GM06990 (cell line): Measurements from ENCODE around the gene TMEM94.

Experiments used
- DNase-seq: peaks from one replicate; pipeline ENCODE4 v3.0.0-alpha.2; 2011; ENCODE audit not compliant: insufficient read length; ENCODE audit errors: extremely low read depth
- H3K27me3 ChIP-seq: replicated peaks from 2 replicates; pipeline ENCODE4 v1.6.0; 2011; ENCODE audit warnings: low read length; ENCODE audit not compliant: control insufficient read depth, insufficient read depth
- H3K36me3 ChIP-seq: 2 replicates; pipeline ENCODE4 v1.5.1; 2011; ENCODE audit warnings: low read length; ENCODE audit not compliant: control insufficient read depth, insufficient read depth
- H3K4me3 ChIP-seq: replicated peaks from 2 replicates; pipeline ENCODE4 v1.5.1; 2011; ENCODE audit warnings: low read depth, mild to moderate bottlenecking, control low read depth, low read length
- CTCF ChIP-seq: IDR thresholded peaks from 2 replicates; pipeline ENCODE4 v1.5.1; 2011; ENCODE audit warnings: low read length, control low read depth, mild to moderate bottlenecking, inconsistent platforms; ENCODE audit not compliant: insufficient read depth, poor library complexity, severe bottlenecking

TMEM94 gene

DNA sequence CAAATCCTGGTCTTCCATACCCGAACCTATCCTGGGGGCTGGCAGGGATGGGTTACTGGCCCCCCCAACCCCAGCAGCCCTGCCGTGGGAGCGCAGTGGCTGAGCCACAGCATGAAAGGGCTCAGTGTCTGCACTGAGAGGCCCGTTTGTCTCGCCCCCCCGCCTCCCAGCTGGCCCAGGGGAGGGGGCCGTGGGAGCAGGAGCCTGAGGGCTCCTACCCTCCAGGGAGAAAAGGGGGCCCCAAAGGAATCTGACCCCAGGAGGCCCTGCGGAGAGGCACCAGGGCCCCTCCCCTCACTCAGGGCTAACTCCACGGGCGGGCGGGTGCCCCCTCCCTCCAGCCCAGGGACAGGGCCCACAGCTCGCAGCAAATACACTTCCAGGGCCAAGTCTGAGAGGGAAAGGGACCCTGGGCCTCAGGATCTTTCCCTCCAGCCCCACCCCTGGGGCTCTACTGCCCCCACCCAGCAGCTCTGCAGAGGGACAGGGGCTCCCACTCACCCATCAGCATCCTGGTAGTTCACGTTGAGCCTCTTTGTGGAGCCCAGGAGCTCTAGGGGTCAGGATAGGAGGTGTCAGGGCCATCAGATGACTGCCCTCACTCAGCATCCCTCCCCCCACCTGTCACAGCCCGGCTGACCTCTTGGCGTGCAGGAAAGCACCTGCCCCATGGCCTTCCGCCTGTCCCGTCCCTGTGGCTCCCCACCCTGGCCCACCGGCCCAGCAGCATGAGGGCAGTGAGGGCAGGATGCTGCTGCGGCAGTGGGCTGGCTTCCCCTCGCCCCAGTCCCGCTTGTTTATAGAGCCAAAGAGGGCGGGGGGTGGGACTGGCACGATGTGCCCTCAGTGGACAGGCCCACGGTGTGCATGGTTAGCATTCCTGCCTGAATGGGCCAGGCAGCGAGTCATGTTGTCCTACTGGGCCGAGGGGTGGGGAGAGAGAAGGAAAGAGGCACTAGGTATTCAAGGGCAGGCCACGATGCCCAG, 51.6 kb downstream of the TMEM94 start:
- Histone ChIP-seq H3K36me3 (no peaks in the 10 kb centered on the region), H3K4me3 (no peak overlapping the region), H3K27me3 (no peaks in the 10 kb centered on the region)
- no peak for DNase-seq
- no peak for TF ChIP-seq CTCF

DNA sequence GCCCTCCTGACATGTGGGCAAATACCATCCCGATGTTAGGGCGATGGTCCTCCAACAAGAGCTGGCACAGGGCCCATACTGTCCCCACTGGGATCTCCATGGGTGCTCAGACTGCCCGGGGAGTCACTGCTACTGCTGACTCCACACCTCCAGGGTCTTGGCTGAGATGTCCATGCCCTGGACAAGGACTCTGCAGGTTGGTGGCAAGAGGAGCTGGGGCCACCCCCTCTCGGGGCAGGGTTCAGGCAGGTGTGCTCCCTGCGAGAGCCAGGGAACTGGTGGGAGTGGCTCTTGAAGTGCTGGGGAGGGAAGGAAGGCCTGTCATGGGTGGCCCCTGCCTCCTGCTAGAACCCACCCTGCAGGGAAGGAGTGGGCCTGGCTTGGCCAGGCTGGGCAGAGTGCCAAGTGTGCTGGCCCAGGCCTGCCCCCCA, 52.5 kb downstream of the TMEM94 start:
- DNase-seq: no peak
- H3K27me3 ChIP-seq: no peaks in the 10 kb centered on the region
- H3K4me3 ChIP-seq: no peak overlapping the region
- H3K36me3 ChIP-seq: no peaks in the 10 kb centered on the region
- TF ChIP-seq CTCF: no peak

DNA sequence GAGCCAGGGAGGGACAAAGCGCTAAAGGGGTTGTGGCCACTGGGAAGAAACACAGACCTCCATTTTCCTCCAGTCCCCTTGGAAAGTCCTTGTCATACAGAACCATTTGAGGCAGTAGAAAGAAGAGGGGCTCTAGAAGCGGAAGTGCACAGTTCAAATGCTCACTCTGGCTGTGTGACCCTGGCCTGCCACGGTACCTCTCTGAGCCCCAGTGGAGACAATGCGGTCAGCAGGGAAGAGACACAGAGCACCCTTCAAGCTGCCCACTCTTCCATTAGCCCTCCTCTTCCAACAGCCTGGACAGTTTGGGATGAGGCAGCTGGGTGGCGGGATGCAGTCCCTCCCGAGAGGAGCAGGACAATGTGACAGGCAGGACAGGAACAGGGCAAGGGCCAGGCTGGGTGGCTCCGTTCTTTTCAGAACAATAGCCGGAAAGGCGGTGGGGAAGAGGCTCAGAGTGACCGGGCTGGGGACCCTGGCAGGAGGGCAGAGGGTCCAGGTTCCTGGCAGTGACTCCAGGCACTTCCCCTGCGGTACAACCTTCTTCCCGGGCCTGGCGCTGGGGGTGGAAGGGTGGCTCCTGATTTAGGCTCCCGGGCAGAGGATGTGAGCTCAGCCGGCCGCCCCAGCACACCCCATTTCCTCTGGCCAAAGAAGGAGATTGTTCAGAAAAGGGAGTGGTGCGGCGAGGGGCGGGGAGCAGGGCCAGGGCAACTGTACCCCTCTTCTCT, 53.3 kb downstream of the TMEM94 start:
- no peak for TF ChIP-seq CTCF
- Histone ChIP-seq H3K27me3 (no peaks in the 10 kb centered on the region), H3K4me3 (no peak overlapping the region), H3K36me3 (no peaks in the 10 kb centered on the region)
- DNase-seq: no peak

DNA sequence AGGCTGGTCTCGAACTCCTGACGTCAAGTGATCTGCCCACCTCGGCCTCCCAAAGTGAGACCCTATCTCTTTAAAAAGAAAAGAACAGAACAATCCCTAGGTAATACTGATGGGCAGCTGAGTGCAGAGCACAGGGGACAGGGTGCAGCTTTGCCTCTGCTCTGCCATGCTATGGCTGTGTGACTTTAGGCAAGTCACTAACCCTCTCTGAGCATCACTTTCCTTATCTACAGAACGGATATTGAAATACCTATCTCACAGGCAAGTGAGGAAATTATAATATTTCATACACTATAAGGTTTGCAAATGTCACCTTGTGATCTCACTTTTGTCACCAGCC, 54.8 kb downstream of the TMEM94 start:
- no peak for DNase-seq
- Histone ChIP-seq H3K27me3 (no peaks in the 10 kb centered on the region; the same call in 1 of the 2 replicates), H3K4me3 (no peak overlapping the region), H3K36me3 (no peaks in the 10 kb centered on the region)
- no peak for TF ChIP-seq CTCF

- no peak for DNase-seq
- Histone ChIP-seq H3K36me3 (no peaks in the 10 kb centered on the region), H3K4me3 (no peak overlapping the region), H3K27me3 (no peaks in the 10 kb centered on the region; the same call in 1 of the 2 replicates)
- TF ChIP-seq CTCF: no peak
Observed at GRCh38 chr17:75511610-75512575, 55.5 kb downstream of the TMEM94 start.
